Ramos (cell line): Measurements from ENCODE around the gene ATP9A.
"Not testable (repeated sequence)": the region's sequence is repeated elsewhere in the genome, so short reads cannot be mapped to it uniquely, and the experiment has no call there.

ENCODE experiments used
- in situ Hi-C: fragments of 300-500 bp; cut with MboI; formaldehyde crosslinking; loops from one replicate; pipeline ENCODE4 v1.14.3; 2022; ENCODE audit warnings: low sequenced_read_pairs; ENCODE audit not compliant: unreplicated experiment

Gene ATP9A

GRCh38 chr20:51758978-51759544, 9.1 kb downstream of the ATP9A start:
- in situ Hi-C loops, result no loop called here

- in situ Hi-C loops, result no loop called here
These were observed 11.0 kb downstream of the ATP9A start for GRCh38 chr20:51757226-51757625.

- in situ Hi-C loops, result no loop called here
These were observed 11.5 kb downstream of the ATP9A start for GRCh38 chr20:51756653-51757052.

- in situ Hi-C loops, result not testable (repeated sequence)
These were observed 15.0 kb downstream of the ATP9A start for GRCh38 chr20:51753220-51753619.

- in situ Hi-C loops, result no loop called here
These were observed 15.7 kb downstream of the ATP9A start for GRCh38 chr20:51752343-51752951.

GRCh38 chr20:51750770-51751388, 17.3 kb downstream of the ATP9A start:
- in situ Hi-C loops, result no loop called here

GRCh38 chr20:51750037-51750769, 18.0 kb downstream of the ATP9A start:
- in situ Hi-C loops, result no loop called here

GRCh38 chr20:51749674-51750036, 18.5 kb downstream of the ATP9A start:
- in situ Hi-C loops, result no loop called here

- in situ Hi-C loops, result no loop called here
These were observed 20.8 kb downstream of the ATP9A start for GRCh38 chr20:51747182-51747911.

GRCh38 chr20:51745804-51746203, 22.4 kb downstream of the ATP9A start:
- in situ Hi-C loops, result no loop called here

GRCh38 chr20:51740838-51741237, 27.4 kb downstream of the ATP9A start:
- in situ Hi-C loops, result no loop called here

- in situ Hi-C loops, result not testable (repeated sequence)
These were observed 27.9 kb downstream of the ATP9A start for GRCh38 chr20:51740308-51740707.

- in situ Hi-C loops, result no loop called here
These were observed 28.4 kb downstream of the ATP9A start for GRCh38 chr20:51739722-51740249.

GRCh38 chr20:51738877-51739447, 29.2 kb downstream of the ATP9A start:
- in situ Hi-C loops, result no loop called here

- in situ Hi-C loops, result not testable (repeated sequence)
These were observed 29.9 kb downstream of the ATP9A start for GRCh38 chr20:51738261-51738660.

- in situ Hi-C loops, result no loop called here
These were observed 31.2 kb downstream of the ATP9A start for GRCh38 chr20:51736947-51737346.

- in situ Hi-C loops, result no loop called here
These were observed 32.2 kb downstream of the ATP9A start for GRCh38 chr20:51735728-51736600.

GRCh38 chr20:51734876-51735720, 33.1 kb downstream of the ATP9A start:
- in situ Hi-C loops, result no loop called here
